Urinary bladder (tissue), 4 donors: Measurements from ENCODE around the gene CPEB1. TPM values are rescaled to one million over a fixed set of nuclear protein-coding genes. Genes with fewer than 3 reads are reported as not detected.

Experiments
- DNase-seq: peaks from one replicate; pipeline ENCODE4 v3.0.0-alpha.2; 2015; ENCODE audit errors: extremely low spot score
- H3K27ac ChIP-seq: one replicate; pipeline ENCODE4 v1.5.1; 2013; ENCODE audit warnings: low read depth, mild to moderate bottlenecking, moderate library complexity
- H3K36me3 ChIP-seq: one replicate; pipeline ENCODE4 v1.6.1; 2013; ENCODE audit warnings: mild to moderate bottlenecking, moderate library complexity; ENCODE audit not compliant: insufficient read depth
- H3K4me1 ChIP-seq: one replicate; pipeline ENCODE4 v1.6.1; 2013; ENCODE audit warnings: mild to moderate bottlenecking, moderate library complexity; ENCODE audit not compliant: insufficient read depth
- H3K4me3 ChIP-seq: one replicate; pipeline ENCODE4 v1.5.1; 2013; ENCODE audit warnings: low read depth, low read length
- WGBS: extraction: QIAGEN DNeasy Blood & Tissue Kit; methylation state at CpG from one replicate; pipeline ENCODE4 v1.1.7; 2013; 5-methylcytosine and 5-hydroxymethylcytosine counted together
- polyA plus RNA-seq: library from polyadenylated mRNA; stranded (reverse); fragments of 200-250 nt; gene quantifications from one replicate; pipeline ENCODE4 v1.2.3, GENCODE V29; 2013
- total RNA-seq: library from RNA; depleted of rRNA; stranded (reverse); fragments of >200 nt; gene quantifications from one replicate; pipeline ENCODE4 v1.2.3, GENCODE V29; 2014
- donor health status: healthy with polysubstance abuse.
- donor health status: healthy.

The CPEB1 gene
- total and polyA plus RNA-seq, 2 donors, result 4.7 to 11.0 TPM

- Histone ChIP-seq H3K4me3 (no peak overlapping the region), H3K4me1 (peaks cover 1% of the 10 kb centered on the region), H3K36me3 (no peaks in the 10 kb centered on the region), H3K27ac (no peak overlapping the region)
- 31% methylated on average over 3 of the region's 3 CpGs for WGBS
- DNase-seq, result no peak
Measured at GRCh38 chr15:82643992-82644391, 3.2 kb downstream of the CPEB1 start.

- 51% methylated on average over 3 of the region's 3 CpGs for WGBS
- Histone ChIP-seq H3K36me3 (no peaks in the 10 kb centered on the region), H3K27ac (no peak overlapping the region), H3K4me3 (no peak overlapping the region), H3K4me1 (peaks cover 1% of the 10 kb centered on the region)
- DNase-seq, result no peak
Measured at GRCh38 chr15:82642656-82643055, 4.5 kb downstream of the CPEB1 start.

GRCh38 chr15:82641129-82641798 is 5.9 kb downstream of the CPEB1 start:
- Histone ChIP-seq H3K4me3 (no peak overlapping the region), H3K36me3 (no peaks in the 10 kb centered on the region), H3K4me1 (no peaks in the 10 kb centered on the region), H3K27ac (no peak overlapping the region)
- 41% methylated on average over 2 of the region's 2 CpGs for WGBS
- no peak for DNase-seq

- no peak overlapping the region for H3K4me3 ChIP-seq
- no peak for DNase-seq
- 70% methylated on average over 3 of the region's 3 CpGs for WGBS
- H3K27ac ChIP-seq, result no peak overlapping the region
- no peaks in the 10 kb centered on the region for H3K4me1 ChIP-seq
- H3K36me3 ChIP-seq, result no peaks in the 10 kb centered on the region
Measured at GRCh38 chr15:82640672-82641071, 6.5 kb downstream of the CPEB1 start.

GRCh38 chr15:82635798-82636197 is 11.4 kb downstream of the CPEB1 start:
- no peak overlapping the region for H3K4me3 ChIP-seq
- no peak for DNase-seq
- 37% methylated on average over 2 of the region's 2 CpGs for WGBS
- no peaks in the 10 kb centered on the region for H3K4me1 ChIP-seq
- H3K27ac ChIP-seq, result no peak overlapping the region
- no peaks in the 10 kb centered on the region for H3K36me3 ChIP-seq

- no peak overlapping the region for H3K4me3 ChIP-seq
- no peaks in the 10 kb centered on the region for H3K36me3 ChIP-seq
- no peaks in the 10 kb centered on the region for H3K4me1 ChIP-seq
- no peak for DNase-seq
- H3K27ac ChIP-seq, result no peak overlapping the region
- 56% methylated on average over 4 of the region's 4 CpGs for WGBS
Measured at GRCh38 chr15:82630033-82630432, 17.1 kb downstream of the CPEB1 start.

- no peaks in the 10 kb centered on the region for H3K36me3 ChIP-seq
- DNase-seq, result no peak
Measured at GRCh38 chr15:82625136-82625535, 22.0 kb downstream of the CPEB1 start.

GRCh38 chr15:82624438-82624837 is 22.7 kb downstream of the CPEB1 start:
- no peak overlapping the region for H3K4me3 ChIP-seq
- 88% methylated on average over 3 of the region's 3 CpGs for WGBS
- H3K4me1 ChIP-seq, result no peaks in the 10 kb centered on the region
- DNase-seq, result no peak
- H3K27ac ChIP-seq, result no peak overlapping the region
- H3K36me3 ChIP-seq, result no peaks in the 10 kb centered on the region

More at GRCh38 chr15:82625136-82625535, 22.0 kb downstream of the CPEB1 start:
- Histone ChIP-seq H3K4me3 (no peak overlapping the region), H3K27ac (no peak overlapping the region), H3K4me1 (no peaks in the 10 kb centered on the region)
- WGBS, result 78% methylated on average over 4 of the region's 4 CpGs

- no peaks in the 10 kb centered on the region for H3K36me3 ChIP-seq
- DNase-seq, result no peak
- H3K4me1 ChIP-seq, result no peaks in the 10 kb centered on the region
- WGBS, result 67% methylated on average over 2 of the region's 2 CpGs
- no peak overlapping the region for H3K4me3 ChIP-seq
- H3K27ac ChIP-seq, result no peak overlapping the region
Measured at GRCh38 chr15:82624008-82624407, 23.2 kb downstream of the CPEB1 start.

GRCh38 chr15:82621970-82622369 is 25.2 kb downstream of the CPEB1 start:
- no peak overlapping the region for H3K27ac ChIP-seq
- no peaks in the 10 kb centered on the region for H3K4me1 ChIP-seq
- WGBS, result 54% methylated on average over 1 of the region's 1 CpG
- H3K4me3 ChIP-seq, result no peak overlapping the region
- no peaks in the 10 kb centered on the region for H3K36me3 ChIP-seq
- DNase-seq, result no peak

GRCh38 chr15:82613747-82614146 is 33.4 kb downstream of the CPEB1 start:
- DNase-seq, result no peak
- H3K27ac ChIP-seq, result no peak overlapping the region
- WGBS, result 61% methylated on average over 12 of the region's 12 CpGs
- H3K4me3 ChIP-seq, result no peak overlapping the region
- H3K4me1 ChIP-seq, result no peaks in the 10 kb centered on the region
- no peaks in the 10 kb centered on the region for H3K36me3 ChIP-seq

GRCh38 chr15:82611348-82611747 is 35.8 kb downstream of the CPEB1 start:
- no peak for DNase-seq
- Histone ChIP-seq H3K27ac (no peak overlapping the region), H3K4me3 (no peak overlapping the region), H3K36me3 (no peaks in the 10 kb centered on the region), H3K4me1 (no peaks in the 10 kb centered on the region)
- 86% methylated on average over 4 of the region's 4 CpGs for WGBS

- DNase-seq, result no peak
- no peaks in the 10 kb centered on the region for H3K36me3 ChIP-seq
- WGBS, result 81% methylated on average over 5 of the region's 5 CpGs
- H3K4me3 ChIP-seq, result no peak overlapping the region
- no peaks in the 10 kb centered on the region for H3K4me1 ChIP-seq
- no peak overlapping the region for H3K27ac ChIP-seq
Measured at GRCh38 chr15:82602195-82602594, 45.0 kb downstream of the CPEB1 start.

GRCh38 chr15:82599862-82600261 is 47.3 kb downstream of the CPEB1 start:
- no peaks in the 10 kb centered on the region for H3K4me1 ChIP-seq
- H3K36me3 ChIP-seq, result peaks cover 1% of the 10 kb centered on the region
- 69% methylated on average over 1 of the region's 1 CpG for WGBS
- no peak overlapping the region for H3K4me3 ChIP-seq
- no peak for DNase-seq
- no peak overlapping the region for H3K27ac ChIP-seq

- no peak overlapping the region for H3K4me3 ChIP-seq
- peaks cover 1% of the 10 kb centered on the region for H3K36me3 ChIP-seq
- H3K4me1 ChIP-seq, result no peaks in the 10 kb centered on the region
- no peak for DNase-seq
- 95% methylated on average over 2 of the region's 2 CpGs for WGBS
- no peak overlapping the region for H3K27ac ChIP-seq
Measured at GRCh38 chr15:82597815-82598214, 49.3 kb downstream of the CPEB1 start.
